ENCODE results near the gene AASDHPPT.

DNA sequence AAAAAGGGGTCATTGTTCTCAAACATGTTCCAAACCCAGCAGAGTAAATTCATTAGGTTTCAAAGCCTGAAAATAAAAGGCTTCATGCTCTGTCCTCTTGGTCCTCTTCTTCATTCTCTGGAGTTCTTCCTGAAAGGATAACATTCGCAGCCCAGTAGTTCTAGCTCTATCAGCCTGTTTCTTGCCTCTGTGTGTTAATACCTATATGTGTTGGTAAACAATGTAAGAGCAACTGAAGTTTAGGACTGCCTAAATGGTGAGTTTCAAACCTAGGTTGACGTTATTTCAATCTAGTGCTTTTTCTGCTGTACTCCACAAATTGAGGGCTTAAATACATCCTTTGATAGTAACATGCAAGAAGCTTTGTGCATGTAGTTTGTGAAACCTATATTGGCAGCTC is 9.4 kb downstream of the AASDHPPT start:
- TF ChIP-seq, protein P1, sequence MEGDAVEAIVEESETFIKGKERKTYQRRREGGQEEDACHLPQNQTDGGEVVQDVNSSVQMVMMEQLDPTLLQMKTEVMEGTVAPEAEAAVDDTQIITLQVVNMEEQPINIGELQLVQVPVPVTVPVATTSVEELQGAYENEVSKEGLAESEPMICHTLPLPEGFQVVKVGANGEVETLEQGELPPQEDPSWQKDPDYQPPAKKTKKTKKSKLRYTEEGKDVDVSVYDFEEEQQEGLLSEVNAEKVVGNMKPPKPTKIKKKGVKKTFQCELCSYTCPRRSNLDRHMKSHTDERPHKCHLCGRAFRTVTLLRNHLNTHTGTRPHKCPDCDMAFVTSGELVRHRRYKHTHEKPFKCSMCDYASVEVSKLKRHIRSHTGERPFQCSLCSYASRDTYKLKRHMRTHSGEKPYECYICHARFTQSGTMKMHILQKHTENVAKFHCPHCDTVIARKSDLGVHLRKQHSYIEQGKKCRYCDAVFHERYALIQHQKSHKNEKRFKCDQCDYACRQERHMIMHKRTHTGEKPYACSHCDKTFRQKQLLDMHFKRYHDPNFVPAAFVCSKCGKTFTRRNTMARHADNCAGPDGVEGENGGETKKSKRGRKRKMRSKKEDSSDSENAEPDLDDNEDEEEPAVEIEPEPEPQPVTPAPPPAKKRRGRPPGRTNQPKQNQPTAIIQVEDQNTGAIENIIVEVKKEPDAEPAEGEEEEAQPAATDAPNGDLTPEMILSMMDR (IDR thresholded peaks at IDR 0.05; ENCODE audit: low read length): no peak
- no peak for TF ChIP-seq EZH2 (IDR thresholded peaks at IDR 0.05; ENCODE audit: borderline replicate concordance, low read length)

All from OCI-LY1 (cell line).